GM12878 (cell line): Measurements from ENCODE around the gene SHQ1. TPM values are rescaled to one million over a fixed set of nuclear protein-coding genes. Genes with fewer than 3 reads are reported as not detected.

Experiments
- ATAC-seq: fragments of 200-7000 bp; cut with Tn5 transposase; 3 replicates; pipeline ENCODE4 v1.9.1; 2020; ENCODE audit warnings: mild to moderate bottlenecking, moderate library complexity
- BruUV-seq: library from RNA; stranded (reverse); fragments of 400-500 nt; replicated peaks from 2 replicates; lab custom pipeline; 2021; lab: Mats Ljungman, UMichigan
- CTCF ChIA-PET: fragments of 300-600 bp; sonication (Branson Sonifier 250); formaldehyde crosslinking; extraction: SDS; loops from one replicate; lab custom pipeline; 2021; ENCODE audit warnings: inconsistent platforms; lab: Yijun Ruan, JAX
- POLR2A ChIA-PET: fragments of 350-600 bp; formaldehyde crosslinking; extraction: SDS; loops from one replicate; lab custom pipeline; 2021; ENCODE audit warnings: inconsistent platforms; lab: Charles Lee
- RAD21 ChIA-PET: fragments of 300-600 bp; sonication (Branson Sonifier 250); formaldehyde crosslinking; loops from one replicate; lab custom pipeline; 2023; ENCODE audit warnings: antibody characterized with exemption; ENCODE audit not compliant: unreplicated experiment; lab: Charles Lee
- SMC1A ChIA-PET: fragments of 300-600 bp; sonication (Branson Sonifier 250); formaldehyde crosslinking; loops from one replicate; lab custom pipeline; 2023; ENCODE audit not compliant: unreplicated experiment, uncharacterized antibody; lab: Charles Lee
- DNase-seq: peaks from one replicate; pipeline ENCODE4 v3.0.0-alpha.2; 2011; ENCODE audit warnings: low read depth, low spot score
- FAIRE-seq: peaks from 3 replicates; lab custom pipeline; 2011; peaks lifted over from hg19 to GRCh38; lab: Jason Lieb, UNC
- H2AFZ ChIP-seq: 2 replicates; pipeline ENCODE4 v1.6.0; 2011; ENCODE audit warnings: low read depth, low read length, control low read depth; ENCODE audit not compliant: control insufficient read depth
- H3K27ac ChIP-seq: 2 replicates; pipeline ENCODE4 v1.5.1; 2011; ENCODE audit warnings: control low read depth; ENCODE audit not compliant: control insufficient read depth, insufficient read depth
- H3K27me3 ChIP-seq, 2 experiments: replicated peaks in 1 of 2; 2 replicates each; pipeline versions ENCODE4 v1.6.0 to v1.6.1; 2011; ENCODE audit warnings: low read length in 1 of 2; ENCODE audit not compliant: control insufficient read depth in 2 of 2, insufficient read depth in 2 of 2
- H3K36me3 ChIP-seq, 2 experiments: 2 replicates each; pipeline ENCODE4 v1.5.1; 2011; ENCODE audit warnings: low read length in 1 of 2; ENCODE audit not compliant: control insufficient read depth in 2 of 2, insufficient read depth in 2 of 2
- H3K4me1 ChIP-seq: 2 replicates; pipeline ENCODE4 v1.6.1; 2011; ENCODE audit warnings: mild to moderate bottlenecking, low read length, moderate library complexity, mixed read lengths; ENCODE audit not compliant: control insufficient read depth, insufficient read depth
- H3K4me2 ChIP-seq: 2 replicates; pipeline ENCODE4 v1.6.0; 2011; ENCODE audit warnings: control low read depth; ENCODE audit not compliant: control insufficient read depth, insufficient read depth
- H3K4me3 ChIP-seq: fragments of 200-600 bp; sonication (generic); 2 replicates; pipeline ENCODE4 v1.5.1; 2016
- H3K79me2 ChIP-seq: 2 replicates; pipeline ENCODE4 v1.6.0; 2011; ENCODE audit warnings: low read length; ENCODE audit not compliant: control insufficient read depth, insufficient read depth
- H3K9ac ChIP-seq: 2 replicates; pipeline ENCODE4 v1.8.0; 2011; ENCODE audit warnings: low read length, control low read depth, mixed read lengths; ENCODE audit not compliant: control insufficient read depth, insufficient read depth
- H3K9me3 ChIP-seq: replicated peaks from 3 replicates; pipeline ENCODE4 v1.5.1; 2011; ENCODE audit warnings: mild to moderate bottlenecking, low read length; ENCODE audit not compliant: control insufficient read depth, insufficient read depth
- H4K20me1 ChIP-seq: 2 replicates; pipeline ENCODE4 v1.6.0; 2011; ENCODE audit not compliant: control insufficient read depth, insufficient read depth
- NFIC ChIP-seq: IDR thresholded peaks from 2 replicates; pipeline ENCODE4 v1.6.1; 2012; ENCODE audit warnings: low read depth, mild to moderate bottlenecking, inconsistent platforms, low read length, moderate library complexity
- WGBS: methylation state at CpG from one replicate; pipeline ENCODE4 v1.1.6; 2016; ENCODE audit warnings: low lambda C conversion rate; ENCODE audit not compliant: insufficient replicate concordance, insufficient coverage; ENCODE audit errors: missing lambda C conversion rate; 5-methylcytosine and 5-hydroxymethylcytosine counted together
- in situ Hi-C: fragments of 300-500 bp; cut with MboI; formaldehyde crosslinking; loops from 9 replicates; pipeline ENCODE4 v1.14.3; 2018; ENCODE audit warnings: mixed read lengths
- intact Hi-C: fragments of 100-400 bp; cut with micrococcal nuclease; formaldehyde crosslinking; loops from one replicate; pipeline ENCODE4 v1.14.2; 2022; ENCODE audit not compliant: unreplicated experiment
- polyA plus RNA-seq, 11 experiments: library from polyadenylated mRNA; depleted of rRNA in 4 of 11; unstranded in 6 of 11; stranded (reverse) in 5 of 11; fragments of >200 nt; fragmentation: Nextera tagmentation in 4 of 11; fragmentation: Illumina TruSeq in 1 of 11; extraction: Ambion mirVana in 4 of 11; extraction: Trizol in 1 of 11; gene quantifications; 1 replicate in 1 of 11; 2 replicates in 10 of 11; pipeline versions ENCODE4 v1.2.1 to v1.2.3, GENCODE V29; 2011 to 2016; ENCODE audit warnings: inconsistent platforms in 2 of 11, missing spikeins in 2 of 11, low read depth in 1 of 11
- total RNA-seq, 4 experiments: library from RNA; depleted of rRNA in 3 of 4; stranded (reverse); fragments of >200 nt in 3 of 4; fragmentation: Illumina TruSeq in 1 of 4; extraction: Trizol in 1 of 4; gene quantifications; 2 replicates each; pipeline versions ENCODE4 v1.2.1 to v1.2.3, GENCODE V29; 2013 to 2021
- TF ChIP-seq, protein P1 (sequence below): fragments of 450-650 bp; IDR thresholded peaks from 2 replicates; pipeline ENCODE4 v1.6.1; 2016; ENCODE audit warnings: mild to moderate bottlenecking, moderate library complexity, borderline replicate concordance

The SHQ1 gene
- total and polyA plus RNA-seq, 10 of the 15 experiments (the other 5 are each of a cell fraction or from before 2014, with no cell fraction given) = 12.6 to 51.7 (median 24.5) TPM

DNA sequence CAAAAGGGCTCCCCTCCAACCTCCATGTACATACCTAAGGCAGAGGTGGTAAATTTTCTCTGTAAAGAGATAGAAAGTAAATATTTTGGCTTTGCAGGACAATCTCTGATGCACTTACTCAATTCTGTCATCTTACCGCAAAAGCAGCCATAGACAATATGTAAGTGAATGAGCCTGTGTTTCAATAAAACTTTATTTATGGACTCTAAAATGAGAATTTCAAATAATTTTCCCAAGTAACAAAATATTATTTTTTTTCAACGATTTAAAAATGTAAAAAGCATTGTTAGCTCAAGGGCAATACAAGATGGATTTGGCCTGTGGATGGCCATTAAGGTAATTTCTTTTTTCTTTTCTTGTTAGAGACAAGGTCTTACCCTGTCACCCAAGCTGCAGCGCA is 44.7 kb downstream of the SHQ1 start:
- Histone ChIP-seq H2AFZ (no peak overlapping the region), H3K9me3 (no peaks in the 10 kb centered on the region), H3K4me1 (peaks cover 4% of the 10 kb centered on the region; the same call in 1 of the 2 replicates), H3K27me3 (no peaks in the 10 kb centered on the region), H4K20me1 (no peaks in the 10 kb centered on the region), H3K79me2 (no peaks in the 10 kb centered on the region), H3K4me2 (no peak overlapping the region), H3K27ac (no peak overlapping the region), H3K9ac (no peak overlapping the region), H3K36me3 (no peaks in the 10 kb centered on the region), H3K4me3 (no peak overlapping the region)
- SMC1A ChIA-PET = interaction anchor here (0.6 to 2.3 kb wide), 4 partner anchors 9 to 137 kb away, joined by 3 to 9 read pairs (median 6); no protein-coding TSS in a partner anchor
- in situ Hi-C loops = no loop called here
- TF ChIP-seq NFIC = no peak
- TF ChIP-seq, protein P1, sequence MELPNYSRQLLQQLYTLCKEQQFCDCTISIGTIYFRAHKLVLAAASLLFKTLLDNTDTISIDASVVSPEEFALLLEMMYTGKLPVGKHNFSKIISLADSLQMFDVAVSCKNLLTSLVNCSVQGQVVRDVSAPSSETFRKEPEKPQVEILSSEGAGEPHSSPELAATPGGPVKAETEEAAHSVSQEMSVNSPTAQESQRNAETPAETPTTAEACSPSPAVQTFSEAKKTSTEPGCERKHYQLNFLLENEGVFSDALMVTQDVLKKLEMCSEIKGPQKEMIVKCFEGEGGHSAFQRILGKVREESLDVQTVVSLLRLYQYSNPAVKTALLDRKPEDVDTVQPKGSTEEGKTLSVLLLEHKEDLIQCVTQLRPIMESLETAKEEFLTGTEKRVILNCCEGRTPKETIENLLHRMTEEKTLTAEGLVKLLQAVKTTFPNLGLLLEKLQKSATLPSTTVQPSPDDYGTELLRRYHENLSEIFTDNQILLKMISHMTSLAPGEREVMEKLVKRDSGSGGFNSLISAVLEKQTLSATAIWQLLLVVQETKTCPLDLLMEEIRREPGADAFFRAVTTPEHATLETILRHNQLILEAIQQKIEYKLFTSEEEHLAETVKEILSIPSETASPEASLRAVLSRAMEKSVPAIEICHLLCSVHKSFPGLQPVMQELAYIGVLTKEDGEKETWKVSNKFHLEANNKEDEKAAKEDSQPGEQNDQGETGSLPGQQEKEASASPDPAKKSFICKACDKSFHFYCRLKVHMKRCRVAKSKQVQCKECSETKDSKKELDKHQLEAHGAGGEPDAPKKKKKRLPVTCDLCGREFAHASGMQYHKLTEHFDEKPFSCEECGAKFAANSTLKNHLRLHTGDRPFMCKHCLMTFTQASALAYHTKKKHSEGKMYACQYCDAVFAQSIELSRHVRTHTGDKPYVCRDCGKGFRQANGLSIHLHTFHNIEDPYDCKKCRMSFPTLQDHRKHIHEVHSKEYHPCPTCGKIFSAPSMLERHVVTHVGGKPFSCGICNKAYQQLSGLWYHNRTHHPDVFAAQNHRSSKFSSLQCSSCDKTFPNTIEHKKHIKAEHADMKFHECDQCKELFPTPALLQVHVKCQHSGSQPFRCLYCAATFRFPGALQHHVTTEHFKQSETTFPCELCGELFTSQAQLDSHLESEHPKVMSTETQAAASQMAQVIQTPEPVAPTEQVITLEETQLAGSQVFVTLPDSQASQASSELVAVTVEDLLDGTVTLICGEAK = peak; percentile 51
- FAIRE-seq (no peak), ATAC-seq (no peak), DNase-seq (no peak)
- intact Hi-C loops = no loop called here
- CTCF ChIA-PET = interaction anchor here (0.6 to 1.6 kb wide), 8 partner anchors 8 to 577 kb away, joined by 3 to 4 read pairs (median 4); no protein-coding TSS in a partner anchor
- POLR2A ChIA-PET = no interaction called here
- WGBS = 100% methylated on average over 3 of the region's 3 CpGs
- RAD21 ChIA-PET = interaction anchor here (0.6 kb wide), 1 partner anchor 316 kb away, joined by 3 read pairs; no protein-coding TSS in a partner anchor
- BruUV-seq = no TSS peak
